ENCODE measurements around the gene RRP1B.

GRCh38 chr21:43635436-43635835 is 23.9 kb upstream of the RRP1B start:
- no peak for TF ChIP-seq GATA3 (IDR thresholded peaks at IDR 0.05; ENCODE audit: low read depth, low read length)
- no peak for TF ChIP-seq GATA2 (IDR thresholded peaks at IDR 0.05; ENCODE audit: low read depth, low read length)
